ENCODE data around the gene CLCN2.

DNA sequence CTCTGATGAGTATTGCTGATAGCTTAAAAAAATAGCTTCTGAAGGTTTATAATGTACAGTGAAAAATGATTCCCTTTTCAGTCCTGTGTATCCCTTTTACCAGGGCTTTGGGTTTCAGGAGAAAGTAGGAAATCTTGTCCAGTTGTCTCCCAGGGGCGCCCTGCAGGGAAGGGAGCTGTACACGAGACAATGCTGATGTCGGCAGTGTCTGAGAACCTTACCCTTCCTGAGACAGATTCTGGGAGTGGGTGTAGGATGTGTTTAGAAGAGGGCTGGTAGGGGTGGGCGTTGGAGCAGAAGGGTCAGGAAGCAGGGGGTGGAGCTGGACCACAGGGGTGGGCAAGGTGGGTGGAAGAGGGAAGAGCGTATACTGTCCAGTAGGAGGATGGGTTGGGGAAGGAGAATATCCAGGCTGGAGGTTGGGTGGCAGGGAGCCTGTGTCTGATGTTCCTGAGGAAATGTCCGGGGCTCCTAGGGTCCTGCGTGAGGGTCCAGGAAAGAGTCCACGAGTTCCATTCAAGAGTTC, 11.0 kb upstream of the CLCN2 start:
- TF ChIP-seq, protein P1, sequence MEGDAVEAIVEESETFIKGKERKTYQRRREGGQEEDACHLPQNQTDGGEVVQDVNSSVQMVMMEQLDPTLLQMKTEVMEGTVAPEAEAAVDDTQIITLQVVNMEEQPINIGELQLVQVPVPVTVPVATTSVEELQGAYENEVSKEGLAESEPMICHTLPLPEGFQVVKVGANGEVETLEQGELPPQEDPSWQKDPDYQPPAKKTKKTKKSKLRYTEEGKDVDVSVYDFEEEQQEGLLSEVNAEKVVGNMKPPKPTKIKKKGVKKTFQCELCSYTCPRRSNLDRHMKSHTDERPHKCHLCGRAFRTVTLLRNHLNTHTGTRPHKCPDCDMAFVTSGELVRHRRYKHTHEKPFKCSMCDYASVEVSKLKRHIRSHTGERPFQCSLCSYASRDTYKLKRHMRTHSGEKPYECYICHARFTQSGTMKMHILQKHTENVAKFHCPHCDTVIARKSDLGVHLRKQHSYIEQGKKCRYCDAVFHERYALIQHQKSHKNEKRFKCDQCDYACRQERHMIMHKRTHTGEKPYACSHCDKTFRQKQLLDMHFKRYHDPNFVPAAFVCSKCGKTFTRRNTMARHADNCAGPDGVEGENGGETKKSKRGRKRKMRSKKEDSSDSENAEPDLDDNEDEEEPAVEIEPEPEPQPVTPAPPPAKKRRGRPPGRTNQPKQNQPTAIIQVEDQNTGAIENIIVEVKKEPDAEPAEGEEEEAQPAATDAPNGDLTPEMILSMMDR (IDR thresholded peaks at IDR 0.05), result no peak
- no peak for TF ChIP-seq POLR2A (IDR thresholded peaks at IDR 0.05)

All from adrenal gland (tissue), 5 donors.